Neural crest cell (in vitro differentiated cells): ENCODE results near the gene MYH15. TPM values are rescaled to one million over a fixed set of nuclear protein-coding genes. Genes with fewer than 3 reads are reported as not detected.

ENCODE experiments used
- DNase-seq: peaks from one replicate; pipeline ENCODE4 v3.0.0; 2021; ENCODE audit warnings: low read depth, mixed read lengths, low spot score
- H3K27ac Mint-ChIP-seq: one replicate; pipeline ENCODE4 v1.8.0; 2021; ENCODE audit warnings: mild to moderate bottlenecking, mixed read lengths; ENCODE audit not compliant: unreplicated experiment
- H3K27me3 Mint-ChIP-seq: 2 replicates; pipeline ENCODE4 v1.8.0; 2021; ENCODE audit warnings: low read depth, mild to moderate bottlenecking, mixed read lengths
- H3K36me3 Mint-ChIP-seq: 2 replicates; pipeline ENCODE4 v1.8.0; 2021; ENCODE audit warnings: low read depth, mild to moderate bottlenecking, mixed read lengths
- H3K4me1 Mint-ChIP-seq: 2 replicates; pipeline ENCODE4 v1.8.0; 2021; ENCODE audit warnings: mixed read lengths
- H3K4me3 Mint-ChIP-seq: one replicate; pipeline ENCODE4 v1.8.0; 2021; ENCODE audit warnings: mild to moderate bottlenecking, mixed read lengths
- H3K9me3 Mint-ChIP-seq: 2 replicates; pipeline ENCODE4 v1.8.0; 2021; ENCODE audit warnings: mixed read lengths
- total RNA-seq: library from RNA; stranded (reverse); gene quantifications from 2 replicates; pipeline ENCODE4 v1.2.1, GENCODE V29; 2021
- TF ChIP-seq, protein P1 (sequence below): fragments of 200-600 bp; sonication (generic); conservative IDR thresholded peaks from 2 replicates; pipeline ENCODE4 v1.5.0; 2021; ENCODE audit warnings: antibody characterized with exemption, mild to moderate bottlenecking

The MYH15 gene
- total RNA-seq, 1 donor from 2014 or later, result 0.16 TPM

DNA sequence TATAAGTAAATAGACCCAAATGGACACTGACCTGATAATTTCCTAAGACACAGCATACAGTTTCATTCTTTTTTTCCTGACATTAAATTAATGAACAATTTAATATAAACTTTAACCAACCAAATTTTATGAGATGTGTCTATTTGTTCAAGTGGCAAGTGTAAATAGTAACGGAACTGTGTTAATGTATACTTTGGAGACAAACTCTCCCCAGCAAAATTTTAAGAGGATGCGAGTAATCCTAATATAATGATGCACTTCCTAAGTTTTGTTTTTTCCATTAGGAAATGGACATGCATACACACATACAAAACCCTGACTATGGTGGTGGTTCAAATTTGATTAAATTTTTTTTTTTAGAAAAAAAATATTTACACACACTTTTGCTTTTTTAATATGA is 38.5 kb upstream of the MYH15 start:
- H3K27me3 Mint-ChIP-seq, result no peaks in the 10 kb centered on the region
- H3K4me1 Mint-ChIP-seq, result peaks cover 5% of the 10 kb centered on the region
- H3K27ac Mint-ChIP-seq, result no peak overlapping the region
- no peaks in the 10 kb centered on the region for H3K9me3 Mint-ChIP-seq
- DNase-seq, result no peak
- no peak overlapping the region for H3K4me3 Mint-ChIP-seq
- TF ChIP-seq, protein P1, sequence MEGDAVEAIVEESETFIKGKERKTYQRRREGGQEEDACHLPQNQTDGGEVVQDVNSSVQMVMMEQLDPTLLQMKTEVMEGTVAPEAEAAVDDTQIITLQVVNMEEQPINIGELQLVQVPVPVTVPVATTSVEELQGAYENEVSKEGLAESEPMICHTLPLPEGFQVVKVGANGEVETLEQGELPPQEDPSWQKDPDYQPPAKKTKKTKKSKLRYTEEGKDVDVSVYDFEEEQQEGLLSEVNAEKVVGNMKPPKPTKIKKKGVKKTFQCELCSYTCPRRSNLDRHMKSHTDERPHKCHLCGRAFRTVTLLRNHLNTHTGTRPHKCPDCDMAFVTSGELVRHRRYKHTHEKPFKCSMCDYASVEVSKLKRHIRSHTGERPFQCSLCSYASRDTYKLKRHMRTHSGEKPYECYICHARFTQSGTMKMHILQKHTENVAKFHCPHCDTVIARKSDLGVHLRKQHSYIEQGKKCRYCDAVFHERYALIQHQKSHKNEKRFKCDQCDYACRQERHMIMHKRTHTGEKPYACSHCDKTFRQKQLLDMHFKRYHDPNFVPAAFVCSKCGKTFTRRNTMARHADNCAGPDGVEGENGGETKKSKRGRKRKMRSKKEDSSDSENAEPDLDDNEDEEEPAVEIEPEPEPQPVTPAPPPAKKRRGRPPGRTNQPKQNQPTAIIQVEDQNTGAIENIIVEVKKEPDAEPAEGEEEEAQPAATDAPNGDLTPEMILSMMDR, result no peak
- peaks cover 10% of the 10 kb centered on the region for H3K36me3 Mint-ChIP-seq

DNA sequence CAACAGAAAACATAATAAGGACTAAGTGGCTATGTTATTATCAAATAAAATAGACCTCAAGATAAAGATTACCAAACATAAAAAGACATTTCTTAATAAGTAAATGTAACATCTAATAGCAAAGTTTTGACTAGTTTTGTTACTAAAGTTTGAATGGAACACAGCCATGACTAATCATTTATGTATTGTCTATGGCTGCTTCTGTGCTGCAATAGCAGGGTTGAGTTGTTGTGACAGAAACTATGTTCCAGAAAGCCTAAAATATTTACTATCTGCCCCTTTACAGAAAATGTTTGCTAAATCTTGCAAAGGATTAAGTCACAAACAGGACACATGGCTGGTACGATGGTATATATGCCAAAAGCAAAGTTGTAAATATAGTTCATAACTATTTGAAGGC is 37.9 kb upstream of the MYH15 start:
- Mint-ChIP-seq H3K9me3 (peaks cover 2% of the 10 kb centered on the region), H3K27me3 (no peaks in the 10 kb centered on the region), H3K36me3 (peaks cover 16% of the 10 kb centered on the region), H3K4me1 (peaks cover 5% of the 10 kb centered on the region), H3K4me3 (no peak overlapping the region), H3K27ac (no peak overlapping the region)
- no peak for DNase-seq
- TF ChIP-seq, protein P1, result no peak

DNA sequence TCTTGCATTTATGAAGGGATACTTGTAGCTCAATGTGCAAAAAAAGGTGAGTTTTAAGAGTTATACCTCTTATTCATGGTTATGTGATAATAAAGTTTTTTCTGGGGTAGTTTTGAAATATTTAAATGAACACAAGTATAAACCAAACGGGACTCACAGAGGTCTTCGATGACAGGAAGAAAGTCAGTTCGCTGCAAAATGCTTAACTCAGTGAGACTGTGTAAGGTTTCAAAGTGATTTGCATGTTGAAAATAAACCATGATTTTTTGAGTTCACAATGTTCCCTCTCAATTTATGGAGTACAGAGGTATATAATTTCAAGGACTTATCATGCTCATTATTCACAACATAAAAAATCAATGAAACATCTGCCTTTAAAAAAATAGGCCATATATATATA is 36.3 kb upstream of the MYH15 start:
- Mint-ChIP-seq H3K9me3 (peaks cover 2% of the 10 kb centered on the region), H3K27ac (no peak overlapping the region), H3K4me3 (no peak overlapping the region), H3K27me3 (no peaks in the 10 kb centered on the region), H3K36me3 (peaks cover 26% of the 10 kb centered on the region), H3K4me1 (peaks cover 5% of the 10 kb centered on the region)
- no peak for DNase-seq
- TF ChIP-seq, protein P1, result no peak

DNA sequence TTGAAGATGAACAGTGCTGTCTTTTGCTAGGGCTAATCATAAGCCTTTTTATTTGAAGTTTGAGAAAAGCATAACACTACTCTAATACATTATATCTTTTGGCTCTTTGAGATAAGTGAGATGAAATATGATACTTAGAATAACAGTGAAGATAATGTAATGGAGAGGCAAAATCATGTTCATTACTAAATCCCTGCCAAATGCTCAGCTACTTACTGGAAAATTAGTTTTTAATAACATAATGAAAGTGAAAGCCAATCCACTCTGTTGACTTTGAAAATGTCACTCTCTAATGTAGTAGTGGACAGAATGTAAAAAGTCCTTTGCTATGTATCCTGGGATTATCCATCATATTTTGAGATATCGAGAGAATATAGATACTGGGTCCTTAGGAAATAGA is 35.9 kb upstream of the MYH15 start:
- TF ChIP-seq, protein P1, result no peak
- Mint-ChIP-seq H3K27me3 (no peaks in the 10 kb centered on the region), H3K4me3 (no peak overlapping the region), H3K9me3 (peaks cover 2% of the 10 kb centered on the region), H3K4me1 (peaks cover 5% of the 10 kb centered on the region), H3K36me3 (peaks cover 26% of the 10 kb centered on the region), H3K27ac (no peak overlapping the region)
- no peak for DNase-seq

DNA sequence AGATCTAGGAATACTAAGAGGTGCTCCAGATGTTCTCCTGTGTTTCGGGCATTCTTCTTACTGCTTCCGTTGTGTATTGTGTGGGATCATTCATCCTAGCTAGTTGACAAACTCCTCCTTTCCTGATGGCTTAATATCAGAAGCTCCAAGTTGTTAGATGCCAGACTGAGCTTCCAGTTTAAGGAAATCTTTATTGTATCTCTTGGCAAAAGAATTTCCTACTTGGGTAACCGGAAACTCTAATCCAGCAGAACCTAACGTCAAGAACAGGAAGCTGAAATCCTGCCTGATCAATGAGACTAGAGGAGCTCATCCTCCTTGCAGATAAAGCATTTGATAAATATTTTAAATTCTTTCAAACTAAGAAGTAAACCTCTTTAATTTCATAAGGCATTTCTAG is 27.7 kb upstream of the MYH15 start:
- H3K27me3 Mint-ChIP-seq, result no peaks in the 10 kb centered on the region
- TF ChIP-seq, protein P1, result no peak
- no peak overlapping the region for H3K27ac Mint-ChIP-seq
- H3K9me3 Mint-ChIP-seq, result no peaks in the 10 kb centered on the region
- peaks cover 10% of the 10 kb centered on the region for H3K36me3 Mint-ChIP-seq
- no peak for DNase-seq
- H3K4me1 Mint-ChIP-seq, result no peaks in the 10 kb centered on the region
- H3K4me3 Mint-ChIP-seq, result no peak overlapping the region
